Left ventricle myocardium superior (tissue), 1 donor: ENCODE measurements around the gene PI4KA. TPM values are rescaled to one million over a fixed set of nuclear protein-coding genes. Genes with fewer than 3 reads are reported as not detected.
"Not testable (repeated sequence)": the region's sequence is repeated elsewhere in the genome, so short reads cannot be mapped to it uniquely, and the experiment has no call there.

Source experiments
- ATAC-seq: fragments of 200-7000 bp; cut with Tn5 transposase; one replicate; pipeline ENCODE4 v1.9.1; 2020; ENCODE audit warnings: mild to moderate bottlenecking, moderate library complexity
- DNase-seq: peaks from one replicate; pipeline ENCODE4 v3.0.0-alpha.2; 2020
- intact Hi-C: fragments of 100-400 bp; cut with micrococcal nuclease; formaldehyde crosslinking; loops from one replicate; pipeline ENCODE4 v1.11.0; 2022
- total RNA-seq: library from RNA; stranded (reverse); fragmentation: NEBNext Ultra II Directional; extraction: Animal tissue kit (Norgen Biotek cat#: 25700); gene quantifications from one replicate; pipeline ENCODE4 v1.2.1, GENCODE V29; 2021
- donor health status: DM: no; HTN: yes; CAD: no; lungs with severe emphysema.

Gene PI4KA
- total RNA-seq, 1 donor from 2014 or later, result 46.2 TPM

GRCh38 chr22:20744456-20744855 lies 114.2 kb downstream of the PI4KA start:
- DNase-seq (no peak), ATAC-seq (no peak)
- intact Hi-C loops, result no loop called here

DNA sequence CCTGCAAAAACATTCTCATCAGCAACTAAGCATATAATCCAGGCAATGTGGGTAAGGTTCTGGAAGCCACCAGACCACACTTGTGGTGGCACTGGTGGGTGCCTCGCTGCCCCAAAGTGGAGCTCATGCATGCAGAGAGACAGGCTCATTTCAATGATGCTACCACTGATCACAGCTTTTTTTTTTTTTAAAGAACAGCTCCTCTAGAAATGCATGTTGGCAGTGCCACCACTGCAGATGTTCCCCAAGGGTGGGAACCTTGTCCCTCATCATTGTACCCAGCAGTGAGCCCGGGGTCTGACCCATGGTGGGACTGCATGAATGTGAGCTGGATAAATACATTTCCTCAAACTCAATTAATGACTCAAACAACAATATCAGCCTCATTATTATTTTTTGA lies 115.8 kb downstream of the PI4KA start:
- intact Hi-C loops, result no loop called here
- ATAC-seq (no peak), DNase-seq (no peak)

DNA sequence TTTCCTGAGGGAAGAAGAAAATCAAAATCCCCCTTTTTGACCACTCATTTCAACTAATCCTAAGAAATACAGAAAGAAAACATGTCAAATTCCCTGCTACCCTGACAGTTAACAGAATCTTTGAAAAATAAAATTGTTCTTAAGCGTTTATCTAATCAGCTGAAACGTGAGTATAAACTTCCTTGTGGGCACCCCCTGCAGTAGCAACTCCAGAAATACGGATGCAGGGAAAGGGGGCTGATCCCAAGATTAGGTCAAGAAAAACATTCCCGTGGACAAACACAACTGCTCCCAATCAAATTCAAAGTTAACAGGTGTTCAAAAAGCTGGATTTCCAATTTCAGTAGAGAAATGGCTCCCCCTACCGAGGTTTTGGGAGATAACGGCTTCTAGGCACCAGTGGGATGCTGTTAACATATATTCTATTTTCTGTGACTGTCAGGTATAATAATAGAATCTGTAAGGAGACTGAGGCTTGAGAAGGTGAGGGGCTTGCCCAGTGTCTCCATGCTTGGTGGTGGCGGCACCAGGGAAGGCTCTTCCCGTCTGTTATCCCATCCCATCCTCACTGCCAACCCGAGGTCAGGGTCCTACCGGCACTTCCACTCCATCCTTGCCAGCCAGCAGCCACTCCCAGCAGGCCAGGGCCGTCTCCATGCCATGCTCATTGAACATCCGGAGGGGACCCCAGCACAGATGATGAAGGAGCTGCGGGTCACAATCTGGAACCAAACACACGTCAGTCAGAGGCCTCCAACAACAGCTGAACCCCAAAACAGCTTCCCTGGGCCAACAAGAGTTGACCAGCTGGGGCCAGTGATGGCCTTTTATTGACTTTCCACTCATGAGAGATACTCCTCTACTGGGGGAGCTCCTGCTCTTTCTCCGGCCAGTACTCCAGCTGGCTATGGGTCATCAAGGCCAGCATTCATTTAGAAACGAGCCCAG lies 116.7 kb downstream of the PI4KA start:
- DNase-seq (no peak), ATAC-seq (no peak)
- intact Hi-C loops, result no loop called here

DNA sequence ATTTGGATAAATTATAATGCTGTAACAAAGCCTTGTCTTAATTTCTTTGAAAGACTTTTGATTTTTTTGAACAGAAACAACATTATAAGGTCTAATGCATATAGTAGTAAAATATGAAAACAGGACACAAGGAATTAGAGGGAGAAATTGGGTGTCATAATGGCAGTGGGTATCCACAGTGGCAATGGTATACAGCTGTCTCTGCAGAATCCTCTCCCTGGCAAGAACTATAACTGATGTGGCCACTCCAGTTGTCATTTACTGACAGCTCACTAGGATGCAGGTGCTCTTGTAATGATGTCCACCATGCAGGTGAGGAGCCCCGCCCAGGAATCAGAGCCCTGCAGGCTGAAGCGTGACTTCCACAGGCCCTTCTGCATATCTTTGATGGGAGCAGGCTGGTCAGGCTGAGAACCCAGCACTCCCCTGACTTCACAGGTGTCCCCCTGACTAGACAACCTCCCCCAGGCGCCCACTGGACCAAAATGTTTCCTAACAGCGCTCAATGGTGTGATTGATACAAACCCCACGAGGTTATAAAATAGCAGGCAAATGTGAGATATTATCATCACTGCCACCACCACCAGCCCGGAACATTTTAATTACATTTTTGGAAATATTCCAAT lies 117.5 kb downstream of the PI4KA start:
- DNase-seq (no peak), ATAC-seq (no peak)
- intact Hi-C loops, result no loop called here

DNA sequence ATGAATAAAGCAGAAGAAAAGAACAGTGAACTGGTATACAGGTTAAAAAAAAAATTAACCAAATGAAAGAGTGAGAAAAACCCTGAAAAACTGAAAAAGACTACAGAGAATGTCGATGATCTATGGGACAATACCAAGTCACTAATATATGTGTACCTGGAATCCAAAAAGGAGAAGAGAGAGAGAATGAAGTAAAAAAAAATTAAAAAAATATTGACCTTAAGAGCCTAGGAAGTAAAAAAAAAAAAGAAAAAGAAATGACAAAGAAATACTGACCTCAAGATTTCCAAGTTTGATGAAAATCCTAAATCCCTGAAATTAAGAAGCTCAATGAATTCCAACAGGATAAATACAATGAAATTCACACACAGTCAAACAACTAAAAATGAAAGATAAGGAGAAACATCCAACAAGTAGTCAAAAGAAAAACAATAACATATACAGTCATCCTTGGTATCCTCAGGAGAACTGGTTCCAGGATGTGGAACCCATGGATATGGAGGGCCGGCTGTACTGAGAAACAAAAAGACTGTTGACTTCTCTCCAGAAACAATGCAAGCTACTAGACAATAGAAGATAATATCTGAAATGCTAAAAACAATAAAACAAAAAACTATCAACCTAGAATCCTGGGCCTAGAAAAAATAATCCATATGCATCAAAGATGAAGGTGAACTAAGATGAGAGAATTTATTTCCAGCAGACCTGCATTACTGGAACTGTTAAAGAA lies 118.2 kb downstream of the PI4KA start:
- DNase-seq (no peak), ATAC-seq (no peak)
- intact Hi-C loops, result no loop called here

DNA sequence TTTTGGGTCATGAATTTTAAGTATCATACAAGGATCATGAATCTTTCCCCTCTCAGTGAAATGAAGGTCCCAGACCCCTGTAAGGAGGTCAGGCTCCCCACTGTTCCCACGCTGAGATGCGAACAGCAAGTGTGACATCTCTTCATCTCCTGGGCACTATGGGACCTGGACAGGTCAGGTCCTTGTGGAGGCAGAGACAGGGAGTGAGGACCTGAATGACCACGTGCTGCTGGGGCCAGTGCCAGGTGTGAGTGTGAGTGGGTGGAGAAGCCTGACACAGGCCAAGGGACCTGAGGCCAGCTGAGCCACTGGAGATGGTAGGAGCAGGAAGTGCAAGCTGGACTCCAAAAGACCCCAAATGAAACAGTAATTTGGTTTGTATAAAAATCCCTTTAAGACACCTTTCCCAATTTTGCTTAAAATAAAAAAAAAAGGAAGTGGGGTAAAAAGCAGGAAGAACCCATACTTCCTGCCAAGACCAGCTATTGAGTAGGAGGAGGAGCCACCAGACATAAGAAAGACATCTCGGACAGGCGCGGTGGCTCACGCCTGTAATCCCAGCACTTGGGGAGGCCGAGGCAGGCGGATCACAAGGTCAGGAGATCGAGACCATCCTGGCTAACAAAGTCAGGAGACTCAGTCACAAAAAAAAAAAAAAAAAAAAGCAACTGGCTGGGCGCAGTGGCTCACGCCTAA lies 120.1 kb downstream of the PI4KA start:
- intact Hi-C loops, result no loop called here
- no peak for ATAC-seq

GRCh38 chr22:20736891-20737290 lies 121.7 kb downstream of the PI4KA start:
- intact Hi-C loops, ATAC-seq, DNase-seq: not testable (repeated sequence)

More for the DNA sequence above, 120.1 kb downstream of the PI4KA start:
- no peak for DNase-seq

- peak; percentile 62 for ATAC-seq
- DNase-seq, intact Hi-C loops: not testable (repeated sequence)
Observed at GRCh38 chr22:20735356-20736162, 123.1 kb downstream of the PI4KA start.

GRCh38 chr22:20732431-20732830 lies 126.2 kb downstream of the PI4KA start:
- ATAC-seq, intact Hi-C loops, DNase-seq: not testable (repeated sequence)

DNA sequence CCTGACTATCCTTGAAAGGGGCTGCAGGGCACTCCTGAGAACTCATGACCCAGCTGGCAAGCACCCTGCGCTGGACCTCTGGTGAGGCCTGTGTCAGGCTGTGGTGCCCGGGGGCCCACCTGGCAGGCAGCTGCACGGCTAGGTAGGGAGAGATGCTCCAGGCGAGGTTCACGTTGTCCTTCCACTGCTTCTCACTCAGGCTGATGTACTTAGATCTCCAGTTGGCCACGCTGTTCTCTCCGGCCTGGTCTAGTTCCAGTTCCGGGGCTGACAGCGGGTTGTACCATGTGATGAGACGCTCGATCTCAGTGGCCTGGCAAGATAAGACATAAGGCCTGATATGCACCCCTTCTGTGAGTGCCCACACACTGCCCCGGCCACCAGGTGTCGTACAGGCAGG lies 129.4 kb downstream of the PI4KA start:
- peak; percentile 39 for ATAC-seq
- peak; percentile 38 for DNase-seq
- intact Hi-C loops, result no loop called here

DNA sequence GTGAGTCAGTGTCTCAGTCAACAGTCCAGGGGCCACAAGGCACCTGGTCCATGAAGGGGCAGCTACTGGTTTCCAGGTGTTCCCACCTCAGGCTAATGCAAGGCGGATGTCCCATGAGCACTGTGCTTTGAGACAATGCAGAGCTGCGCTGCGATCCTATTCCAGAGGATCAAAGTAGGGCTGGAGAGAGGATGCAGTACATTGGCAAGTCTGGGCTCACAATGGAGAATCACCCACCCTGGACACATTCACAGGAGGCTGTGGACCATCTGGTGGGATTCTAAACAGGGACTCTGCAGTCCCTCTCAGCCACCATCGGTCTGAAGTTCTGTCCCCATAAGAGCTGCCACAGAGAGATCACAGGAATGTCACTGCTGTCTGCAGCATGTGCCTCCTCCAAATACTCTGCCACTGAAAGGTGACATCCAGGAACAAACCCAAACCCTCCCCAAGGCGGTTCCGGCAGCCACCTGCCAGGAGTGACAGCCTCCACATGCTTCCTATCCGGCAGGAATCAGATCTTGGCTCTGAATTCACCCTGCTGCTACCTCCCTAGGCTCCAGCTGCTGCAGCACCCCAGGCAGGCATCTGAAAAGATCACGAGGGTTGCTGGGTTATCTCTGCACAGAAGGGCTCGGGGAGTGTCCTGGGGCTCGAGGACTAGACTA lies 130.0 kb downstream of the PI4KA start:
- no peak for DNase-seq
- intact Hi-C loops, result no loop called here
- ATAC-seq, result no peak

DNA sequence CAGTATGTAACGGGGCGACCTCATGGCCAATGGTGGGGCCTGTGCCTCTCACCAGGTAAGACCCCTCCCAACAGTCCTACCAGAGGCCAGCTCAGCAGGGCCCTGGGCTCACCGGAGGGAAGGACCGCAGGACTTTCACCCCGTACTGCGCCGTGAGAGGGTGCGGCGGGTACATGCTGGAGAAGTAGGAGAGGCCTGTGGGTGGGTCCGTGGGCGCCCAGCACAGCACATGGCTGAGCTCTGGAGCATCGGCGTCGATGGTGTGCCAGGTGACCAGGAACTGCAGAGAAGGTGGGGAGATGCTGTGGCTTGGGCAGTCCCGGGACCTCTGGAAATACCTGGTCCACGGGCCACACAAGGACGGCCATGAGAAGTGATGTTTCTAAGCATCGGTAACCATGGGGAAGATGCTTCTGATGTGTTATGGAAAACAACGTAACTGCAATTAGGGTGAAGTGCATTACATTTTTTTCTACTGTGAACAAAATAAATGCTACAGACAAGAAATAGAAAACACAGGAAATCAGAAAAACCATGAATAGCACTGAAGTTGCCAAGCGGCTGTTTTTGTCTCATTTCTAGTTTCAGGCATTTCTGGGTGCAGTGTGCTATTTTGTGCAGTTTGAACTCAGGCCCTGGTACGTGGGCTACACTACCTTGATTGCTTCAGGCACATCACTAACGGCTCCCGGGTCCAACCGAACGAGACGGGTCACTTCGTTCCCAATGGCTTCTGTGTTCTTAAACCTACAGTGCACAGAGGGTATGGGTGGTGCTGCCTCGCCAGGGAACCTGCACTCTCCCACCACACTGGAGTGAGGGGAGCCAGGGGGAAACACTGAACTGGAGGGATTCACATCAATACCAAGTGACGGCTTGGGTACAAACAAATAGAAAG lies 131.2 kb downstream of the PI4KA start:
- intact Hi-C loops, result no loop called here
- DNase-seq (no peak), ATAC-seq (no peak)

DNA sequence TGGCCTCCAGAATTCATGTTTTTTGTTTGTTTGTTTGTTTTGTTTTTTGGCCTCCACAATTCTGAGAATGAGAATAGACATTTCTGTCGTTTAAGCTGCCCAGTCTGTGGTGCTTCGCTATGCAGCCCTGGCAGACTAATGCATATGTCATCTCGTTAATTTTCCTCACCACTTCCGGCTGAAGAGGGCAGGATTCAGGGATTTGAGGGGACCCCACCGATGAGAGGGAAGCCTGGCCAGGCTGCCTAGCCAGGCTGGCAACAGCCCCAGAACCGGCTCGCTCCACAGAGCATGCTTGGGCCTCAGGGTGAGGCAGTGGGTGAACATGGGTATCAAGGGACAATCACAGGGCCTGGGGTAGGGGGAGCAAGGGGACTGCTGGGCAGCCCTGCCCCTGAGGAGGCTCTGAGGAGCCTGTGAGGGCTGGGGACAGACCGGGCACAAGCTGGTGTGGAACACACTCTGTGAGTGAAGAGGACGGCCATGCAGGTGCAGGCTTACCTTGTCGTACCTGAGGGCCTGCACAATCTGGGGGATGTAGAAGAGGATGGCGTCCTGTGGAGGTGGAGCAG lies 132.5 kb downstream of the PI4KA start:
- no peak for DNase-seq
- ATAC-seq, result no peak
- intact Hi-C loops, result no loop called here

DNA sequence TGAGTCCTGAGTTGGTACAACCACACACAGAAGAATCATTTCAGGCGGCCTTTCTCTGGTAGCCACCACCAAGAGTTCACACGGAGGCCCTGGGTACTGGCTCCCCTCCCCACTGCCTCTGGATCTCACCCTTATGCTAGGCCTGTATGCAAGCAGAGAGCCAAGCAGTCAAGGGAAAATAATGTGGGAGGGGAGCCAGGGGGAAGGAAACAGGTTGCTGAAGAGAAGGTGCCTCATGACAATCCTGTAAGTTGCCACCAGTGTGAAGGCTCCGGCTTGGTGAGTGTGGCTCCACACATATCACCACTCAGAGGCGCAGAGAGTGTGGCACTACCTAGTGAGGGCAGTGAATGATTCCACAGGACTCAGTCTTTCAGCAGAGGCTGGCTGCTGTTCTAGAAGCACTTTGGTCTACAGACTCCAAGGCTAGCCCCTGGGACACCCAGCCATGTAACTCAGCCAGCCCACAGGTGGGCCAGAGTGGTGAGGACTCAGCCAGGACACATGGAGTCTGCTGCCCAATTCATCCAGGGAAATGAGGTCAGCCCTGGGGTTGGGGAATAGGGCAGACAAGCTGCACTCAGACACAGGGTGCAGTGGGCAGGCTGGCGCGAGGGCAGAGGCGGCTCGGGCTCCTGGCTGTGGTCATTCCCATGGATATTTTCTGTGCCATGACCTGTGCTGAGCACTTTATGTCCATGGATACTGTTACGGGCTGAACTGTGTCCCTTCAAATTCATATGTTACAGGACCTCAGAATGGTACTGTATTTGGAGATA lies 133.7 kb downstream of the PI4KA start:
- intact Hi-C loops, result no loop called here
- ATAC-seq, result no peak

GRCh38 chr22:20721409-20722218 lies 137.0 kb downstream of the PI4KA start:
- intact Hi-C loops, result no loop called here
- ATAC-seq (no peak), DNase-seq (no peak)

More for the DNA sequence above, 133.7 kb downstream of the PI4KA start:
- no peak for DNase-seq
